ENCODE data around the gene ANGPTL2.

ANGPTL2 gene

DNA sequence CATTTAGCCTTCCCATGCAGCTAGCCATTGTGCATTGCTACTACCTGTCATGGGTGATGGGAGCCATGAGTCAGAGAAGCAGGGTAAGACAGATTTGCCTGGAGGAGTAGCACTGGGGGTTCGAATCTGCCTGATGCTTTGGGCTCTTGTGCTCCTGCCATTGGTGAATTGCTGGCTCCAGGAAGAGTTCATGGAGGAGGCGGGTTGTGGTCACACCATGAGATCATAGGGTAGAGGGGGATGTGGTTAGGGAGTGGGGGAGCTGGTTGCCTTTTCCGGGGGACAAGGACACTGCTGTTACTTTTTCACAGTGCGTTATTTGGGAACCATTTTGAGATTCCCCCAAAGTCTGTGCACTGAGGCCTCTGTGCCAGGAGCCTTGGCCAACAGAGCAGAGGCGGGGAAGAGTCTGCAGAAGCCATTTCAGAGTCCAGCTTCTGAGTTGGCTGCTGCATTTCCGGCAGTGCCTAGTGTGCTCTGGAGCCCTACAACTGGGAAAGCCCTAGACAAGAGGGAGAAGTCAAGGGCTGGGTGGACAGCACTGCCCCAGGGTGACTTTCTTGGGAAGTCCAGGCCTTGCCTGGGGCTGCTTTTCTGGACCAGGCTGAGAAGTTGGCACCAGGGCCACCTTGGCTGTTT lies 6.2 kb downstream of the ANGPTL2 start:
- no peak for DNase-seq

DNA sequence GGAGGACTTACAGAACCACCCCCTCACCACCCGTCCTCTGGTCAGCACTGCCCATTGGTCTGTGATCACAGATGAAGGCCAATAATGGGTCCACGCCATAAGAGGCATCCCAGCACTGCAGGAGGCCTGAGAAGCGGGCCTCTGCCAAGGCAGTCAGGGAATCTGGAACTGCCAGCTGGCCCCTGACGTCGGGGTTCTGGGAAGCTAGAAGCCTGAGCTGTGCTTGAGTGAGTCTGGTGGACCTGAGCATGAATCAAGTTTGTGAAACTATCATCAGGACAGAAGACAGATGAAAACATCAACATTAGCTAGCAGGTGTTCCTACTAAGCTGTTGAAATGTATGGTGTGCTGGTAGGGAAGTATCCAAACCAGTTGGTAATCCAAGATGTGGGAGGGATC lies 7.8 kb downstream of the ANGPTL2 start:
- no peak for DNase-seq

DNA sequence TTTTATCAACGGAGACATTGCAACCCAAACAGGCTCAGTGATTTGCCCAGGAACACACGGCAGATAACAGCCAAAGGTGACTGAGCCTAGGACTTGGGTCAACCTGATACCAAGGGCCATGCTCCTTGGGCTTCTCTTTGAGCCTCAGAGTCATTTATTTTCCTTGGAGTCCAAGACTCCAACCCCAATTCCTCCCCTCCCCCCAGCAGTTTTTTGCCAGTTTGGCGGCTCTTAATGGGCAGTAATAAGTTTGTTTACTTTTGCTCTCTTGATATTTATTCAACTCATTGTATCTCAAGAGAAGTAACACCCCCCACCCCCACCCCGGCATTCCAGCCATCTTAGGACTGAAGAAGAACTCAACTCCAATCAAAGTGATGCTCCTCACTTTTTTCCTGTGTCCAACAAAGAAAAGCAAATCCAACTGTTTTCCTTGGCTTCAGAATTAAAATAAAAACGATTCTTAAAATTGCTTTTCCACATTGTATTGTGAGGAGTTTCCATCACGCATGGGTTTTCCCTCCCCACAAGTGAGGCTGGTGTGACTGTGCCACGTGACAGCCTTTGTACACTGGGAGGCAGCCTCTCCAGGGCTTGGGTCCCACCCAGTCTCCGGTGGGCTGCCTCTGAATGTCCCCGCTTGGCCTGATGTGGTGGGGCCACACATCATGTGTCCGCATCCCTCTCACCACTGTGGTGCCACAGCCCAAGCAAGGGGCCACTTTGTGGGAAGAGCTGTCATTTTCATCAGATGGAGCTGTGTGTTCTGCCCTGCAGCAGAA lies 9.1 kb downstream of the ANGPTL2 start:
- no peak for DNase-seq

DNA sequence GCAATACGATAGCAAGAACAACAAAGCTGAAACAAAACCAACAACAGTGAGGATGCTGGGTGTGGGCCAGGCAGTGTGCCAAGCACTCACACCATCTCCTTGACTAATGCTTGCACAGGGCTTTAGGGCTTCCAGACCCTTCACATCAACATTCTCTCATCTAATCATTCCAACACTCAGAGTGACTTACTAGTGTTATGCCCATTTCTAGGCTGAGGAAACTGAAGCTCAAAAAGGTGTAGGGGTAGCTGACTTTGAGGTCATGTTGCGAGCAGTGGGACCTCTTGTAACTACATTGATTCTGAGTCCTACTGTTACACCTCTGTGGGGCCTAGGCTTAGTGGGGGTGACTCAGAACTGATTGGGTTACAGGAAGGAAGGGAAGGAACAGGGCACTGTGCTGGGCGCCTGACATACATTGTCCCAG lies 9.7 kb downstream of the ANGPTL2 start:
- DNase-seq = no peak

DNA sequence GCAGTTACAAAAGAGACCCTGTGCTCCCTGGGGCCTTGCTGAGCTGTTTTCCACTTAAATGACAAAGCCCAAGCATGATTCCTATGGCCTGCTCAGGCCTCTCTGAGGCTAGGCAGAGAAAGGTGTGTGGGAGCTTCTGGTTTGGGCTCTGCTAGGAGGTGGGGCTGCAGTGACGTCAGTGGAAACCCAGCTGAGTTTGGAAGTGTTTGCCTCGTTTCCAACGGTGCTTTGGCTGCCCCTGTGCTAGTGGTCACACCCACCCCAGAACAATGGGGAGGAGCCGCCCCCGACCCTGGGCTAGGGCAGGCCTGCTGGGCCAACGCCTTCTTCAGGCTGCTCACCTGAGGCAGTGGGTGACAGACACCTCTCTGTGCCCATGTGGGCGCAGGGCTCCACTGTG lies 10.4 kb downstream of the ANGPTL2 start:
- no peak for DNase-seq

DNA sequence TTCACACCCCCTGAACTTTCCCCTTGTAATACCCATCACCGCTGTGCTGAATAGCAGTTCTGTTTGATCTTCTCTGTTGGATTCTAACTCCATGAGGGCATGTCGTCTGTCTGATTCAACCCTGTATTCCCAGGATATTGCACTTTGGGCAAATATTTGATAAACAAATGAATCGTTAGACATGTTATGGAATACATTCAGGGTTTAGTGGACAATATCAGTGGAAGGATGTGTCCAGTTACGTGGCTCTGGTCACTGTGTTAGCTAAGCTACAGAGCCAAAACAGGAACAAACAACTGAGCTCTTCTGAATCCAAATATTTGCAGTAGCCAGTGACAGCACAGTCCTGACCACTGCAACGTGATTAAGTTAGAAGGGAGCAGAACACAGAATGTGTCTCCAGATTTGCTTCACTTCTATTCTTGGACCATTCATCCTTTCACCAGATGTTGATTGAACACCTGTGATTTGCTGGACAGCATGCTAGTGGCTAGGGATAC lies 13.2 kb downstream of the ANGPTL2 start:
- no peak for DNase-seq

DNA sequence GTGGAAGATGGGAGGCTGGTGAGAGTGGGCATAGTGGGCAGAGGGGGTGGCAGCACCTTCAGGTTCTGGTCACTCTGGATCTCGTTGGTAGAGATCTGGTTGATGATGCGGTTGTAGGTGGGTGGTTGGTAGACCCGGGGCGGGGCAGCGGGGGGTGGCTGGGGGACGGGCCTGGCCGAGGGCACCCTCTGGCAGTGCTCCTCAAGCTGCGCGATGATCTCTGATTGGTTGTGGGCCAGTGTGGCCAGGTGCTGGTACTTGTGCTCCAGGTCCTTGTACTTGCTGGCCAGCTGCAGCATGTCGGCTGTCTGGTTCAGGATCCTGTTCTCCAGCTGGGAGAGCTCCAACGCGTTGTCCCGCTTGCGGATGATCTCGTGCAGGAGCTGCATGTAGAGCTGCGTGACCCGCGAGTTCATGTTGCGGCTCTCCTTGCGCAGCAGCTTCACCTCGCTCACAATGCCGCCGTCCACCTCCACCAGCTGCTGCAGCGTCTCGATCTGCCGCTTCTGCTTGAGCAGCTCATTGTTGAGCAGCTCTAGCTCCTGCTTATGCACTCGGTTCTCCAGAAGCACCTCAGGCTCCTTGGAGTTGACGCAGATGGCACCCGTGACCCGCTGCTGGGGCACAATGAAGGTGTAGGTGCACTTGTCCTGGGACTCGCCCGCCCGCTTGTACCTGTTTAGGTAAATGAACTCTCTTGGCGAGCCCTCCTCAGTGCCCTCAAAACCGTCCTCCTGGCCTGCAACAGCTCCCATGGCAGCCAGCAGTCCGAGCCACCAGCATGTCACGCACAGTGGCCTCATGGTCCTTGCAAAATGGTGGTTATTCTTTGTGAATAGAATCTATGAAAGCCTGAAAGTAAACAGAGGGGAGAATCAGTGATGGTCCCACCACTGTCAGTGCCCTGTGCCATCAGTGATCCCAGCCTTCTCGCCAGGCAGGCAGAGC lies 14.2 kb downstream of the ANGPTL2 start:
- DNase-seq = no peak

DNA sequence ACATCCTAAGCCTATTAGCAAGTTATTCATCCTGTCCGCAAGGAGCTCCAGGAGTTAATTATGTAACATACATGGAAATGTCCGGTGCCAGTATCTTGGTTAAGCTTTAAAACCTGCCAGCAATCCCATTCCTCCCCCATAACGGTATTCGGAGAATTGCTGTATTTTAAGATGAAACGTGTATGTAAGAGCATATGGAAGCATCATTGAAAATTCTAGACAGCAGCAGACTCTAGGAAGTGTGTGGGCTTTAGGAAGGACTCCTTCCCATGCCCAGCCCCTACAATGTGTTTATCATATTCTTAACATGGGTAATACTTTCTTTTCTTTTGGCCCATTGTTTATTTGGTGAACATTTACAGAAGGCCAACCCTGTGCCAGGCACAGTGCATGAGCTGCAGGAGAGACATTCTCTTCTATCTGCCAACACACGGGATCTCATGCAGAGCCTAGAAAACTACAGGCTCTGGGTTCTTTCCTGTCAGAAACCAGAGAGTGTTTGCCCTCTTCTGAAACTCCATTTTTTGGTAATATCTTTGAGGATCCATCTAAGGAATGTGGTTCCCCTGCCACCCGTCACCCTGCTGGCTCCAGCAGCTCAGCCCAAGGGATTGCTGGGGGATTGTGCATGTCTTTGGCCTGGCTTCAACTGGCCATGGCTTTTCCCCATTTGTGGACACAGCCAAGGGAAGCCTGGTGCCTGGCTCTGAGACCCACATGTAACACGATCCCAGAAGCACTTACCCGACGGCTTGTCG lies 15.1 kb downstream of the ANGPTL2 start:
- no peak for DNase-seq

DNA sequence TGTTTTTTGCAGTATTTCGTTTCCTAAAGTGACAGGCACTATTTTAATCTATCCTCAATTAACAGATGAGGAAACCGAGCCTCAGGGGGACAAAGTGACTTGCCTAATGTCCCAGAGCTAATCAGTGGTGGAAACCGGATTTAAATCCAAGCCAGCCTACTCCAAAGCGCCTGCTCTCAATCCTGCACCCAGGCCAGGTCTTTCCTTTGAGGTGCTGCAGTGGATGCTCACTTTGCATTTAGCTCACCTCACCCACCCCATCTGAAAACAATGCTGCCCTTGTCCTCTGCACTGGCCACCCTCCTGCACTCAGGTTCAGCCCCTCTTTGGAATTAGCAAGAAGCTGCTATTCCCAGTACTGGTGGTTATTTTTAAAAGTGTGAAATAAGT lies 16.0 kb downstream of the ANGPTL2 start:
- DNase-seq = no peak

DNA sequence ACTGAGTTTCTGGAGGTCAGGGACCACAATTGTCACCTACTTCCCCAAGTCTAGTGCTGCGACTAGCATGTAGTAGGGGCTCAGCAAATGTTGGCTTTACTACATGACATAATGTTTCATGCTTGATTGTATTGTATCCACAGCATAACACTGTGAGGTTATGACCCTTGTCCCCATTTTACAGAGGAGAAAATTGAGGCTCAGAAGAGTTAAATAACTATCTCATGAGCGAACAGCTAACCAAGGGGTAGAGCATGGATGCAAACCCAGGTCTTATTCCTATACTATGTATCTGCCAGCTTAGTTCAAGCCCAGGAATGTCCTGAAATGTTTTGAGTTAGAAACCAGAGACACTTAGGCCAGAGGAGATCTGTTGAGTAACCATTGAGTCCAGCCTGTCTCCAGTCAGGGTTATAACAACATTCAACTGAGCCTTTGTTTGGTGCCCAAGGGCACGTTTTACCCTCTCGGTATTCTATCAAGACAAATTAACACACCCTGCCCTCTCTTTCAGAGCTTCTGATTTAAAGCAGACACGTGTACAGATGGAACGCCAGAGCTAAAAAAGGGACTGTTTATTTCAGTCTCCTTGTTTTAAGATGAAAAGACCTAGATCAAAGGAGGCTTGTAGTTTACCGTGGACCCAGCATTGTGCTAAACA lies 16.5 kb downstream of the ANGPTL2 start:
- DNase-seq = no peak

DNA sequence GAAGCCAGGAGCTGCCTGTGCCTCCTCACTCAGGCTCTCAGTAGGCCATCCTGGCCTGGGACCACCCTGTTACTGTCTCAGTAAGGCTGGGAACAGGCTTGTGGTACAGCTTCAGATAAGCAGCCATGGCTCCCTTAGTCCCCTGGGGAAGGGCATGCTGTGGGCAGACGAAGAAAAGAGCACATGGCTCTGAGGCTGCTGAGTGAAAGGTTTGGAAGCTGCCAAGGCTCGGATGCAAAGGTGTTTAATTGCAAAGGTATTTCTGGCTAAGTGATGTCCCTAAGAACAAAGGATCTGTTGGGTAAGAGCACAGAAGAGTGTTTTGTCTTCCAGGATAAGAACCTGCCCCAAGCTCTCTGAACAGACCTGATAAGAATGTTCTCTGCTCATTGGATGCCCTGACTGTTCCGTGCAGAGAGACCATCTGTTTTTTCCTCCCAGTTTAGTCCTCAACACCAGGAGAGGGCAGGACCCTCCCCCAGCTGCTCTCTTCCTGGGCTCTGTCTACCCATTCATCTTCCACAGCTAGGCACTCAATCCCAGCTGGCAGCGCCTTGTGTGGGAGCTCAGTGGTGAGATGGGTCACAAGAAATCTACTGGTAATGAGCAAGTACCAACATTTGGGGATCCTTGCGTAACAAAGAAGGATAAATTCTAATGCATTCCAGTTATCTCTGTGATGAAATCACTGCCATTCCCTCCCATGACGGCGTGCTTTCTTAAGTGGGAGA lies 17.7 kb downstream of the ANGPTL2 start:
- DNase-seq = no peak

DNA sequence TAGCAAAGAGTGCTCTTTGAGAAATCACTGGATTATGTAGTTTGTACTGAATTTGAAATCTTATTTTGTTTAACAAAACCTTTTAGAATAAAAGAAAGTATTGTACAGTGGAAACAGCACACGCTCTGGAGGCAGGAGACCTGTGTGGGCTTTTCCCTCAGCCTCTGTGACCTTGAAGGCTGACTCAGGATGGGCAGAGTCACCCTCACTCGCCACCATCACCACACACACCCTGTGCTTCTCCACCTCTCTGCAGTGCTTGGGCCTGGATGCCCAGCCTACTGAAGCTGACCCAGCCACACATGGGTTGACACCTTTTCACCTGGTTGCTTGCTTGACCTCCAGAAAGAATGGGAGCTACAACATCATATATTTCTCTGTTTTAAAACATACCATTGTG lies 19.6 kb downstream of the ANGPTL2 start:
- no peak for DNase-seq

DNA sequence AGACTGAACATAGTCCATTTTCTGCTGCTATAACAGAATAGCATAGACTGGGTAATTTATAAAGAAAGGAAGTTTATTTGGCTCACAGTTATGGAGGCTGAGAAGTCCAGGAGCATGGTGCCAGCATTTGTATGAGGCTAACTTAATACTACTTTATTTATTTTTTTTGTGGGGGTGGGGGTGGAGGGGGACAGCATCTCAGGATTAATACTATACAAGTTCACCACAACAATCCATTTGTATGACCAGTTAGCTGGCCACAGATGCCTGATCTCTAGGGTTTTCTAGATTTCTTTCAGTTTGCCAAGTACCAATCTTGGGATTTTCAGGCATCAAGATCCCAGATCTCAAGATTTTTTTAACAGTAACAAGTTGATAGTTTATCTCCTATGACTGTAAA lies 20.3 kb downstream of the ANGPTL2 start:
- DNase-seq = no peak

DNA sequence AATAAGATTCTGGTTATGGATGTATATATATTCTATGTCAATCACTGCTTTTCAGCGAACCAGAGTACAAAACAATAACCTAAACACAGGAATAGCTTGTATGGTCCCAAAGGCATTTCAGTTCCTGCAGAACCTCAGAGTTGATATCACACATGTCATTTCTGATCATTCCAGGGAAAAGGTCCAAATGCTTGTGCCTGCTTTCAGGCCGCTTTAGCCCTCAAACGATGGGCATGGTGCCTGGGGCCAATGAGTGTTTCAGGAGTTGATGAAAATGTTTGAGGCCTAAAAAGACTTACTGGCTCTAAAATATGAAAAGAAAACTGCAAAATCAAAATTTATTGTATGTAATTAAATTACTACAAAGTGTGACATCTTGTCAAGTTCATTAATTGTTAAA lies 22.8 kb downstream of the ANGPTL2 start:
- no peak for DNase-seq

DNA sequence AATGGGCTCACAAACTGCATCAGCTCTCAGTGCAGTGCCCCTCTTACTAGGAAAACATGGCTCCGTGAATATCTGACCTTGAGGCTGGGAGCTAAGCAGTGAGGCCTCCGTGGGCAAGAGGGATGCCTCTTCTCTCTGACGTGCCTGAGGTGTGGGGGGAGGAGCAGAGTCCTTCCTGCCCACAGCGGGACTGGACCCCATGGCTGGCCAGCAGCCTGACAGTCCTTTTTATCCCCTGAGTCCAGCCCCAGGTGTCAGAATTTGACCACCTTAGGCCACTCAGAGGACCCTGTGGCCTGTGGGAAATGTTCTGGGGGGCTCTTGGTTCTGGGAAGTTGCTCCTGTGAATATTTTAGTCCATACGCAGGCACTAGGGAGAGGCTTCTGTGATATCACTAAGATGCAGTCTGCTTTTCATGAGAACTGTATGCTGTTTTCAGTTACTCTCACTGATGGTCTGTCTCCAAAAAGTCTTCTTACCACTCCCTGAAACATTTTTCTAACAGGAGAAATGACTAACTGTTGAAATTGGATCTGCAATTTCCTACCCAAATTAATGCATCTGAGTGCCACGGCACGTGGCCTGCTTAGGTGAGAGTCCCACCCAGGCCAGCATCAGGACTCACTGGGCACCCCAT lies 23.4 kb downstream of the ANGPTL2 start:
- DNase-seq = no peak

DNA sequence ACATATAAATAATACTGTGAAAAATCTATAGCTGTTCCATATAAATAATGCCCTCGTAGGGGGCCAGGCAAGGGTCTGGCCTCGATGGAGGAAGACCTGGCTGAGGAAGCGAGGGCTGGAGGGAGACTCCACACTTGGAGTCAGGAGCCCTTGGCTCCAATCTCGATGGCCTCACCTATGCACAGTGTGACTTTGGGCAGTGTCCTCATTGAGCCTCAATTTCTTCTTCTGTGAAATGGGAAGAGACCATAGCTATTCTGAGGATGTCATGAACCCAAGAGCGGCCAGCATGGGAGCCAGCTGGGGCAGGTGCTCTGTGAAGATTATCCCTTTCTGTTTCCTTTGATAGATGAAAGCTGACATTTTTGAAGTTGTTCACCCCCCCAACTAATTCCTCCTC lies 24.8 kb downstream of the ANGPTL2 start:
- no peak for DNase-seq

DNA sequence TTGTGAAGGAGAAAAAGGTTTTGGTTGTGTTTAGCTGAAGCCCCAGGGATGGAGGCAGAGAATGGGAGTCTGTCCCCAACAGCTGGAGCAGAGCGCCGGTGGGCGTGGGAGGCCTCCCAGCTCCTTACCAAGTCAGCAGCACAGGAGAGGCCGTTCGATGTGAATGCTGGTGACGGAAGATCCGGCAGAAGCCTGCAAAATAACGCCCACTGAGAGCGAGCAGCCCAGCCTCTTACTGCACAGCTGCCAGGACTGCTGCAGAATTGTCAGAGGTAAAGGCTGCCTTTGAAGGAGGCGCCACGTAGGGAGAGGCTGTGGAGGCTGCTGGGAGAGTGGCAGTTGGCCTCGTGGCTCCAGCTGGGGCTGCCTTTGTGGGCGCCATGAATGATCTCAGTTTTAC lies 26.2 kb downstream of the ANGPTL2 start:
- DNase-seq = no peak

DNA sequence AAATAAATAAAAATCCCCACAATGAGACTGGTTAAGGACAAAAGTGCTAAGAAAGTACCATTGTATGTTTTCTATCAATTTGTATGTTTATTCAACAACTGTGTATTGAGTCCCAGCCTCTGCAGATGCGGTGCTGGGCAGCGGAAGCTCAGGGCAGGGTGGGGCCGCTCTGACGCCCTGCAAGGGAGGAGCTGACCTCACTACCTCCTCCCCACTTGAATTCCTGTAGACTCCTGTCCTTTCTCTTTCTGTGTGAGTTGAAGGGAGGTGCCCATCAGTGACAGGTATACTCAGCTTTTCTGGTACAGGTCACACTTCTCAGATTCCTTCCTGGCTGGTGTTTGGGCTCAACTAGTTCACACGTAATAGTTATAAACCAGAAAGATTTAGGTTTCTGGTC lies 27.0 kb downstream of the ANGPTL2 start:
- no peak for DNase-seq

DNA sequence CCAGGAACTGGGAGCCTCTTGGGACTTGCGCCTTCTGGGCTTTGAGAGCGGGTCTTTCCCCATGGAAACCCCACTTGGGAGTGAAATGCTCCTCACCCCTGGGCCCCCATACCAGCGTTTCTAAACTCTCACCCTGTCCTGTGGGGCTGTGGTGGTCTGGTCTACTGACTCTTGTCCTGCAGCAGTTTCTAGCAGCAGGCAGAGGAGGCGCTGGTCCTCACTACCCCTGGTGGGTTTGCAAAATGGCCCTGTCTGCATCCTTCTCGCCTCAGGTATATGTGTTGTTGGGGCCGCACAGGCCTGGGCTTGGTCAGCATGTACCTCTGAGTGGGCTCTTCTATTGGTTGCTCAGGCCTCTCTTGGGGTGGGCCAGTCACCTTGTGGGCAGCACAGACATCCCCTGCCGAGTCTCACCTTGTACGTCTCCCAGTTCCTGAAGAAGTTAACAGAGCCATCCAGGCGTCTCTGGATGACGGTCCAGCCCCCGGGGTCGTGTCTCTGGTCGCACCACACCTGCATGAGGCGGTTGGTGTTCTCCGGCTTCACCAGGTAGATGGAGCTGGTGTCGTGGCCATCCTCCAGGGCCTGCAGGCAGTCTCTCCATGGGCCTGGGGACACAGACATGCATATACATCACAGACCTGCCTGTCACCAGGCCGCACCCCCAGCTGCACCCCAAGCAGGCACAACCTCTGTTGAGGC lies 29.0 kb downstream of the ANGPTL2 start:
- DNase-seq = no peak

DNA sequence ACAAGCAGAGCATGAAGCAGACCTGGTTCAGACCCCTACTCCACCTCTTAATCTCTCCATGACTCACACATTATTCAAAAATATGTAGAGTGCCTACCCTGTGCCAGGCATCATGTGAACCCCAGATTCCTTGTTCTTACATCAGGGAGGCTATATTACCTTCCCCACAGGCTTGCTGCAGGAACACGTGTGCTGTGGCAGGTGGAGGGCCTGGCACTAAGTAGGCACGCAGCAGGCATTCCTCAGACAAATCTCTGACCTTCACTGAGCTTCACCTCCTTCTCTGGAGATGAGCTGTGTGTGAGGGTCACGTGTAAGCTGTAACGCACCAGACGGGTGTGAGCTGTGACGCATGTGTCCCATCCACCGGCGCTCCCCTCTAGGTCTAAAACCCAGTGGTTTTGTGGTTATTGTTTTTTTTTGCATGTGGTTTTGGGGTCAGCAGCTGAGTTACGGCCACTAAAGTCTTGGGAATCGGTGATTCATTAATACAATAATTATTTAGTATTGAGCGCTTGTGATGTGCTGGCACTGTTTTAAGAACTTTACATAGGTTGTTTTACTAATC lies 30.3 kb downstream of the ANGPTL2 start:
- no peak for DNase-seq

Measured in NCI-H1436 (cell line).